Activated CD8-positive, alpha-beta T cell treated with anti-CD3 and anti-CD28 coated beads for 36 hours (primary cell): ENCODE measurements around the gene OSBPL6. TPM values are rescaled to one million over a fixed set of nuclear protein-coding genes. Genes with fewer than 3 reads are reported as not detected.

Experiments
- ATAC-seq: fragments of 200-7000 bp; cut with Tn5 transposase; one replicate; pipeline ENCODE4 v1.10.0; 2021; ENCODE audit warnings: mild to moderate bottlenecking, moderate library complexity
- CTCF ChIA-PET: fragments of 350-600 bp; sonication (Branson Sonifier 250); formaldehyde crosslinking; loops from one replicate; lab custom pipeline; 2021; ENCODE audit warnings: antibody characterized with exemption; lab: Charles Lee
- POLR2A ChIA-PET: fragments of 350-600 bp; sonication (Branson Sonifier 250); formaldehyde crosslinking; loops from one replicate; lab custom pipeline; 2021; ENCODE audit warnings: antibody characterized with exemption; lab: Charles Lee
- DNase-seq: peaks from one replicate; pipeline ENCODE4 v3.0.0-alpha.2; 2020
- H3K27ac Mint-ChIP-seq: one replicate; pipeline ENCODE4 v1.8.0; 2021; ENCODE audit warnings: mild to moderate bottlenecking, mixed read lengths
- H3K27me3 Mint-ChIP-seq: one replicate; pipeline ENCODE4 v1.8.0; 2021; ENCODE audit warnings: mixed read lengths
- H3K36me3 Mint-ChIP-seq: one replicate; pipeline ENCODE4 v1.8.0; 2021; ENCODE audit warnings: low read depth, mixed read lengths
- H3K4me1 Mint-ChIP-seq: one replicate; pipeline ENCODE4 v1.8.0; 2021; ENCODE audit warnings: low read depth, mixed read lengths
- H3K4me3 Mint-ChIP-seq: one replicate; pipeline ENCODE4 v1.8.0; 2021; ENCODE audit warnings: mild to moderate bottlenecking, moderate library complexity, mixed read lengths
- H3K9me3 Mint-ChIP-seq: one replicate; pipeline ENCODE4 v1.8.0; 2021; ENCODE audit warnings: mixed read lengths
- intact Hi-C: fragments of 100-400 bp; cut with micrococcal nuclease; formaldehyde crosslinking; loops from one replicate; pipeline ENCODE4 v1.10.0; 2022
- total RNA-seq, 2 experiments: library from RNA; stranded (reverse); gene quantifications; one replicate each; pipeline ENCODE4 v1.2.3, GENCODE V29; 2021
- TF ChIP-seq, protein P1 (sequence below): fragments of 200-600 bp; IDR thresholded peaks from one replicate; pipeline ENCODE4 v1.8.0; 2022; ENCODE audit warnings: antibody characterized with exemption, mild to moderate bottlenecking

The OSBPL6 gene
- total RNA-seq, 2 experiments from 2014 or later = 2.5 to 4.0 TPM

DNA sequence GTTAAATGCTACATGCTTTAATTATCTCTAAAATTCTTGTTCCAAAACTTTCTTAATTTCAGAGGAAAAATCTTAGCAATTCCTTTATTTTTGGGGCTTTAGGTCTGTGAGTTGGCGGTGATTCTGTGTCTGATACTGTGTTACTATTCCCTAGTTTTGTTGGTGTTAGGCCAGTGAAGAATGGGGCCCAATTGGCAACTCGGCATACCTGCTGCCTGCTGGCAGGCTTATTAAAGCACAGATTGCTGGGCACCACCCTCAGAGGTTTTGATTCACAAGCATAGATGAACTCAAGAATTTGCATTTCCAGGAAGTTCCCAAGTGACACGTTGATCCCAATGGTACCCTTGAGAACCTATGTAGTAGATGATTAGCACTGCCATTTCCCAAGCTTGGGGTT, 101.6 kb downstream of the OSBPL6 start:
- CTCF ChIA-PET = interaction anchor here (1.0 to 1.4 kb wide), 3 partner anchors 10 to 119 kb away, joined by 3 to 4 read pairs (median 3); no protein-coding TSS in a partner anchor
- Mint-ChIP-seq H3K27ac (no peak overlapping the region), H3K9me3 (no peaks in the 10 kb centered on the region), H3K27me3 (peaks cover 21% of the 10 kb centered on the region), H3K36me3 (no peaks in the 10 kb centered on the region), H3K4me3 (no peak overlapping the region), H3K4me1 (no peaks in the 10 kb centered on the region)
- TF ChIP-seq, protein P1, sequence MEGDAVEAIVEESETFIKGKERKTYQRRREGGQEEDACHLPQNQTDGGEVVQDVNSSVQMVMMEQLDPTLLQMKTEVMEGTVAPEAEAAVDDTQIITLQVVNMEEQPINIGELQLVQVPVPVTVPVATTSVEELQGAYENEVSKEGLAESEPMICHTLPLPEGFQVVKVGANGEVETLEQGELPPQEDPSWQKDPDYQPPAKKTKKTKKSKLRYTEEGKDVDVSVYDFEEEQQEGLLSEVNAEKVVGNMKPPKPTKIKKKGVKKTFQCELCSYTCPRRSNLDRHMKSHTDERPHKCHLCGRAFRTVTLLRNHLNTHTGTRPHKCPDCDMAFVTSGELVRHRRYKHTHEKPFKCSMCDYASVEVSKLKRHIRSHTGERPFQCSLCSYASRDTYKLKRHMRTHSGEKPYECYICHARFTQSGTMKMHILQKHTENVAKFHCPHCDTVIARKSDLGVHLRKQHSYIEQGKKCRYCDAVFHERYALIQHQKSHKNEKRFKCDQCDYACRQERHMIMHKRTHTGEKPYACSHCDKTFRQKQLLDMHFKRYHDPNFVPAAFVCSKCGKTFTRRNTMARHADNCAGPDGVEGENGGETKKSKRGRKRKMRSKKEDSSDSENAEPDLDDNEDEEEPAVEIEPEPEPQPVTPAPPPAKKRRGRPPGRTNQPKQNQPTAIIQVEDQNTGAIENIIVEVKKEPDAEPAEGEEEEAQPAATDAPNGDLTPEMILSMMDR = no peak
- ATAC-seq = no peak
- intact Hi-C loops = no loop called here
- DNase-seq = no peak
- POLR2A ChIA-PET = interaction anchor here (0.5 kb wide), 1 partner anchor 111 kb away, joined by 3 read pairs; no protein-coding TSS in a partner anchor

DNA sequence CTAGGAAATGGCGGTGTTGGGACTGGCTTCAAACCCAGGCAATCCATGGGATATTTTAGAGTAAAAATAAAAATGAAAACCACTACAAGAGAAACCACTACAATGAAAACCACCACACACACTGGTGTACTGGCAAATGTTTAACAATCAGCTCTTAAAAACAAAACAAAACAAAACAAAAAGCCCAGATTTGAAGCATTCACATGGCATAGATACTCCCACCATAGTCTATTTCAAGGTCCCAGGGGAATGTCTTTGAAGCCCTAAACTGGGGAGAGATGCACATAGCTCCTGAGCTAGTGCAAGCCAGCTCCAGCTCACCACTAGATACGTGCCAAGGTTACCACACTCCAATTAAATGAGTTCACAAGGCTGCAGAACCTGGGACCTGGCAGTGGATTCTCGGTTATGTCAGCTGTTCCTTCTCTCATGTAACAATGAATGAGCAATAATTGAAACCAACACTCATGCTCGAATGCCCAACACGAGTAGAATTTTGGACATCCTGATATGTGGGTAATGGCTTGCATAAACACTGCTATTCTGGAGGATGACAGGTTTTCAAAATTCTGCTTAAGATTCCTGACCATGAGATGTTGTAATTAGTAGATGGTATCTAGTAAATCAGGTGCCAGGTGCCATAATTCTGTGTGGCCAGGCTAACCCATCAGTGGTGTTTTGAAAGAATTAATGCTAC, 102.2 kb downstream of the OSBPL6 start:
- H3K4me1 Mint-ChIP-seq = no peaks in the 10 kb centered on the region
- DNase-seq (no peak), ATAC-seq (no peak)
- TF ChIP-seq, protein P1 = no peak
- H3K27me3 Mint-ChIP-seq = peaks cover 17% of the 10 kb centered on the region
- H3K36me3 Mint-ChIP-seq = no peaks in the 10 kb centered on the region
- H3K9me3 Mint-ChIP-seq = no peaks in the 10 kb centered on the region
- no peak overlapping the region for H3K27ac Mint-ChIP-seq
- intact Hi-C loops = no loop called here
- ChIA-PET CTCF (interaction anchor here (1.0 to 1.2 kb wide), 2 partner anchors 9 to 118 kb away, joined by 3 to 4 read pairs; no protein-coding TSS in a partner anchor), POLR2A (no interaction called here)
- H3K4me3 Mint-ChIP-seq = no peak overlapping the region

DNA sequence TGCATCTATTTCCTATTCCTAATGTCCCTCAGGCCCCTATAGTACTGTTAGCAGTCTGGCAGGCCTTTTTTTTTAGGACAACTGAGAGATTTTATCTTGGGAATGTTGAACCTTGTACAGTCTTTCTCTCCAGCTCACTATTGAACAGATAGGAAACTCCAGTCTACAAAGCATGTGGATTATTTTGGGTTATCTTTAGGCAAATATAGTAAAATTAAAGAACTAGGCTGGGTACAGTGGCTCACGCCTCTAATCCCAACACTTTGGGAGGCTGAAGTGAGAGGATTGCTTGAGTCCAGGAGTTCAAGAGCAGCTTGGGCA, 102.7 kb downstream of the OSBPL6 start:
- ATAC-seq = no peak
- no peaks in the 10 kb centered on the region for H3K4me1 Mint-ChIP-seq
- H3K4me3 Mint-ChIP-seq = no peak overlapping the region
- ChIA-PET POLR2A (no interaction called here), CTCF (interaction anchor here (1.0 kb wide), 1 partner anchor 118 kb away, joined by 3 read pairs; no protein-coding TSS in a partner anchor)
- peaks cover 13% of the 10 kb centered on the region for H3K27me3 Mint-ChIP-seq
- DNase-seq = no peak
- intact Hi-C loops = no loop called here
- no peaks in the 10 kb centered on the region for H3K9me3 Mint-ChIP-seq
- H3K27ac Mint-ChIP-seq = no peak overlapping the region
- TF ChIP-seq, protein P1 = no peak
- no peaks in the 10 kb centered on the region for H3K36me3 Mint-ChIP-seq

DNA sequence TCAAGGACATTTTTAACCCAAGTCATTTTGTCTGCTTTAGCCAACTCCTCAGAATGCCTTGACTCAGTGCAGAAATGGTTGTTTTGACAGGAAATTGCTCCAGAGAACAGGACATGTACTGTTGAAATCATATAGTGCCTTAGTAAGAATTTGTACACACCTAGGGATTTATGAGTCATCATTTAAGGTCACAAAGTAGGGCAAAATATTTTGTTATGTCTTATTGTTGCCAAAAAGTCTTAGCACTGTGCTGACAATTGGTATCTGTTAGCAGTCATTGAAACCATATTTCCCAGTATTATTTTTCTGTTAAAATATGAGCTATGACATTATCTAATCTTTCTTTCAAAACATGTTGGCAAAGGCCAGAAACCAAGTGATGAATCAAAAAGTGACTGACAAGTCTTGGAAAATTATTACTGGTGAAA, 104.5 kb downstream of the OSBPL6 start:
- H3K9me3 Mint-ChIP-seq = no peaks in the 10 kb centered on the region
- ChIA-PET POLR2A (interaction anchor here (1.1 kb wide), 1 partner anchor 33 kb away, joined by 4 read pairs; no protein-coding TSS in a partner anchor), CTCF (interaction anchor here (0.8 to 1.1 kb wide), 2 partner anchors 17 to 116 kb away, joined by 3 read pairs; no protein-coding TSS in a partner anchor)
- DNase-seq = no peak
- intact Hi-C loops = no loop called here
- H3K27me3 Mint-ChIP-seq = peaks cover 10% of the 10 kb centered on the region
- no peaks in the 10 kb centered on the region for H3K36me3 Mint-ChIP-seq
- H3K27ac Mint-ChIP-seq = no peak overlapping the region
- ATAC-seq = no peak
- no peak overlapping the region for H3K4me3 Mint-ChIP-seq
- no peaks in the 10 kb centered on the region for H3K4me1 Mint-ChIP-seq
- TF ChIP-seq, protein P1 = no peak

DNA sequence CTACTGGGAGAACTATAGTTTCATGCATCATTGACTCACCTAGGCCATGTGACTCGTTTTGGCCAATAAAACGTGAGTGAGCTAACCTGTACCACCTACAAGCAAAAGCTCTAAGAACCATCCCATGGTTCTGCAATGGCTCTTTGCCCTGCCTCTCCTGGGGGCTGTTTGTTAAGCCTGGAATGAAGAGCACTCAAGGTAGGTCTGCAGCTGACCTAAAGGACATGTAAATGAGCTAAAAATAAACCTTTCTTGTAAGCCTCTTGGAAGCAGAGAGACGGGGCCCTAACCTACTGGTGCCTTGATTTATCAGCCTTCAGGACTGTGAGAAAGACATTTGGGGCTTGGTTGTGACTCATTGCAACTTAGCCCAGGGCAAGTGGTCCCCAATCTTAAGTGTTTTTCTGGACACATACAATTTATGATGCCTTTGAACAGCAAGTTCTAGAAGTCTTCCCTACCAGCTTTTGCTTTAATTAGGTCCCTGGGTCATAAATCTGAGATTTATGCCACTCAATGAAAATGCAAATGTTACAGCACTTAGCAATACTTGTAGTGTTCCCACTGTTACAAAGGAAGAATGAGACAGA, 107.4 kb downstream of the OSBPL6 start:
- H3K36me3 Mint-ChIP-seq = no peaks in the 10 kb centered on the region
- H3K4me1 Mint-ChIP-seq = no peaks in the 10 kb centered on the region
- no peak overlapping the region for H3K4me3 Mint-ChIP-seq
- H3K27me3 Mint-ChIP-seq = peaks cover 6% of the 10 kb centered on the region
- TF ChIP-seq, protein P1 = no peak
- DNase-seq = peak; percentile 6
- H3K9me3 Mint-ChIP-seq = no peaks in the 10 kb centered on the region
- ChIA-PET POLR2A (no interaction called here), CTCF (no interaction called here)
- intact Hi-C loops = no loop called here
- H3K27ac Mint-ChIP-seq = no peak overlapping the region
- no peak for ATAC-seq
